Activated naive CD4-positive, alpha-beta T cell treated with anti-CD3 and anti-CD28 coated beads, Interleukin-2, amount 10 ng/mL, durations not matched to agents 7 days and 5 days (primary cell): ENCODE results near the gene CHCT1.
A peak's percentile ranks its signal among the peaks of the same experiment; 100 is the strongest.
"Not testable (repeated sequence)": the region's sequence is repeated elsewhere in the genome, so short reads cannot be mapped to it uniquely, and the experiment has no call there.

Experiments used
- CTCF ChIA-PET: fragments of 350-600 bp; sonication (Branson Sonifier 250); formaldehyde crosslinking; loops from one replicate; lab custom pipeline; 2021; ENCODE audit warnings: antibody characterized with exemption; lab: Charles Lee
- DNase-seq: peaks from one replicate; pipeline ENCODE4 v3.0.0-alpha.2; 2020
- H3K27ac Mint-ChIP-seq: one replicate; pipeline ENCODE4 v1.8.0; 2021; ENCODE audit warnings: mild to moderate bottlenecking, moderate library complexity, mixed read lengths
- H3K27me3 Mint-ChIP-seq: one replicate; pipeline ENCODE4 v1.8.0; 2021; ENCODE audit warnings: mild to moderate bottlenecking, mixed read lengths
- H3K36me3 Mint-ChIP-seq: one replicate; pipeline ENCODE4 v1.8.0; 2021; ENCODE audit warnings: mixed read lengths
- H3K4me1 Mint-ChIP-seq: one replicate; pipeline ENCODE4 v1.8.0; 2021; ENCODE audit warnings: mixed read lengths
- H3K4me3 Mint-ChIP-seq: one replicate; pipeline ENCODE4 v1.8.0; 2021; ENCODE audit warnings: mild to moderate bottlenecking, moderate library complexity, mixed read lengths
- H3K9me3 Mint-ChIP-seq: one replicate; pipeline ENCODE4 v1.8.0; 2021; ENCODE audit warnings: mixed read lengths

CHCT1 gene

DNA sequence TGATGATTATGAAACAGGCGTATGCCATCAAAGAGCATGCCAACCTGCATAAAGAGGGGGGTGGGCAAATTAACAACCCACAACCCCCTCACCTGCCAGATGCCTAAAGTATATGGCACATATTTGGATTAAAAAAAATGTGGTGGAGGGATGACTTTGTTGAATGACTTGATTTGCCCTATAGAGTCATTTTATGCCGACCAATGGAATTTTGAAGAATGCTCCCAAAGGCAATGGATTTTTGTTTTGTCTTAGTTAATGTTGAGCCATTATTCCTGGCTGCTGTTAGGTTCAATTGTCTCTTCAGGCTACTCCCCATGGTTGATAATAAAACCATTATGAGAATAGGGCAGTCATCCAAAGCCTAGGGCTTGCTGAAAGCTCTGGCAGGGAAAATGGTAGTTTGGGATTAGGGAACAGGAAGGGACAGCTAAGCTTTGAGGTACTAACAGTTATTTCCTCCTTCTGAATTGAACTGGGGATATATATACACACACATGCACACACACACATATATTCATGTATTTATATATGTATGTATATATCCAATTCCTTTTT is 5.8 kb upstream of the CHCT1 start:
- H3K27me3 Mint-ChIP-seq, result peaks cover 16% of the 10 kb centered on the region

DNA sequence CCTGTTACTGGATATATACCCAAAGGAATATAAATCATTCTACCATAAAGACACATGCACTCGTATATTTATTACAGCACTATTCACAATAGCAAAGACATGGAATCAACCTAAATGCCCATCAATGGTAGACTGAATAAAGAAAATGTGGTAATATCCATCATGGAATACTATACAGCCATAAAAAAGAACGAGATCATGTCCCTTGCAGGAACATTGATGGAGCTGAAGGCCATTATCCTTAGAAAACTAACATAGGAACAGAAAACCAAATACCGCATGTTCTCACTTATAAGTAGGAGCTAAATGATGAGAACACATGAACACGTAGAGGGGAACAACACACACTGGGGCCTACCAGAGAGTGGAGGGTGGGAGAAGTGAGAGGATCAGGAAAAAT is 3.3 kb upstream of the CHCT1 start:
- not testable (repeated sequence) for H3K4me3 Mint-ChIP-seq, H3K27ac Mint-ChIP-seq, H3K9me3 Mint-ChIP-seq, H3K36me3 Mint-ChIP-seq, H3K4me1 Mint-ChIP-seq, DNase-seq, H3K27me3 Mint-ChIP-seq
- CTCF ChIA-PET, result interaction anchor here (0.6 to 3.2 kb wide), 3 partner anchors 13 to 52 kb away, joined by 3 to 14 read pairs (median 5); no protein-coding TSS in a partner anchor

More for the DNA sequence above, 5.8 kb upstream of the CHCT1 start:
- DNase-seq, result no peak
- no peaks in the 10 kb centered on the region for H3K36me3 Mint-ChIP-seq
- CTCF ChIA-PET, result no interaction called here
- H3K9me3 Mint-ChIP-seq, result no peaks in the 10 kb centered on the region
- peaks cover 6% of the 10 kb centered on the region for H3K4me1 Mint-ChIP-seq
- H3K4me3 Mint-ChIP-seq, result no peak overlapping the region
- H3K27ac Mint-ChIP-seq, result no peak overlapping the region

GRCh38 chr17:60419875-60420274 is 2.4 kb upstream of the CHCT1 start:
- not testable (repeated sequence) for H3K27me3 Mint-ChIP-seq, H3K27ac Mint-ChIP-seq, H3K4me3 Mint-ChIP-seq, H3K36me3 Mint-ChIP-seq, DNase-seq, H3K9me3 Mint-ChIP-seq, H3K4me1 Mint-ChIP-seq
- CTCF ChIA-PET, result interaction anchor here (3.2 kb wide), 1 partner anchor 14 kb away, joined by 14 read pairs; no protein-coding TSS in a partner anchor

GRCh38 chr17:60421273-60422161 is 772 bp upstream of the CHCT1 start:
- peak; percentile 83 for DNase-seq
- H3K36me3 Mint-ChIP-seq, result no peaks in the 10 kb centered on the region
- H3K4me1 Mint-ChIP-seq, result peaks cover 8% of the 10 kb centered on the region
- peaks cover 14% of the 10 kb centered on the region for H3K27me3 Mint-ChIP-seq
- no peaks in the 10 kb centered on the region for H3K9me3 Mint-ChIP-seq
- H3K4me3 Mint-ChIP-seq, result peak overlapping the region; percentile 69
- CTCF ChIA-PET, result interaction anchor here (0.5 to 1.4 kb wide), 8 partner anchors 10 to 278 kb away, joined by 3 to 5 read pairs (median 4); no protein-coding TSS in a partner anchor
- H3K27ac Mint-ChIP-seq, result no peak overlapping the region

- Mint-ChIP-seq H3K4me1 (peaks cover 8% of the 10 kb centered on the region), H3K27ac (no peak overlapping the region), H3K9me3 (no peaks in the 10 kb centered on the region), H3K36me3 (no peaks in the 10 kb centered on the region), H3K4me3 (no peak overlapping the region), H3K27me3 (peaks cover 19% of the 10 kb centered on the region)
- DNase-seq, result no peak
- CTCF ChIA-PET, result no interaction called here
Measured at GRCh38 chr17:60423865-60424264, 1.6 kb downstream of the CHCT1 start.

- Mint-ChIP-seq H3K36me3 (no peaks in the 10 kb centered on the region), H3K9me3 (no peaks in the 10 kb centered on the region), H3K4me3 (no peak overlapping the region), H3K4me1 (peaks cover 8% of the 10 kb centered on the region), H3K27ac (no peak overlapping the region), H3K27me3 (peaks cover 29% of the 10 kb centered on the region)
- CTCF ChIA-PET, result no interaction called here
- no peak for DNase-seq
Measured at GRCh38 chr17:60425626-60426025, 3.3 kb downstream of the CHCT1 start.

DNA sequence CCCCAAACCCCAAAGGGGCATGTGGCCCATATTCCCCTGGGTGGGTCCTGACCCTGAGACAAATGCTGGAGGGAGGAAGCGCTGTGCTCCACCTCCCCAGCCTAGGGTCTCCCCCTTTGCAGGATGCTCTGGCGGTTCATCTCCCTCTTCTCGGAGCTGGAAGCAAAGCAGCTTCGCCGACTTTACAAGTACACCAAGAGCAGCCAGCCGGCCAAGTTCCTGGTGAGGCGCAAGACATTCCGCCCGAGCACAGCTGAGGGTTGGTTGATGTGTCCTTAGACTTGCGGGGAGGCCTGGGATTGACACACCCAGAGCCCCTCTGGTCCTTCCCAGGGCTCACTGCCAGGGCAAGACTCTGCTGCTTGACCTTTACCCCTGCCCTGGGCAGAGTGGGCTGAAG is 4.3 kb downstream of the CHCT1 start:
- no peak overlapping the region for H3K27ac Mint-ChIP-seq
- CTCF ChIA-PET, result no interaction called here
- peaks cover 2% of the 10 kb centered on the region for H3K4me1 Mint-ChIP-seq
- H3K9me3 Mint-ChIP-seq, result no peaks in the 10 kb centered on the region
- no peaks in the 10 kb centered on the region for H3K36me3 Mint-ChIP-seq
- no peak overlapping the region for H3K4me3 Mint-ChIP-seq
- no peak for DNase-seq
- H3K27me3 Mint-ChIP-seq, result peaks cover 31% of the 10 kb centered on the region

GRCh38 chr17:60428491-60428890 is 6.2 kb downstream of the CHCT1 start:
- H3K4me3 Mint-ChIP-seq, H3K9me3 Mint-ChIP-seq, DNase-seq, H3K27ac Mint-ChIP-seq, H3K36me3 Mint-ChIP-seq, H3K4me1 Mint-ChIP-seq: not testable (repeated sequence)
- H3K27me3 Mint-ChIP-seq, result peaks cover 36% of the 10 kb centered on the region
- CTCF ChIA-PET, result interaction anchor here (0.7 to 1.0 kb wide), 2 partner anchors 209 to 288 kb away, joined by 3 read pairs; no protein-coding TSS in a partner anchor

DNA sequence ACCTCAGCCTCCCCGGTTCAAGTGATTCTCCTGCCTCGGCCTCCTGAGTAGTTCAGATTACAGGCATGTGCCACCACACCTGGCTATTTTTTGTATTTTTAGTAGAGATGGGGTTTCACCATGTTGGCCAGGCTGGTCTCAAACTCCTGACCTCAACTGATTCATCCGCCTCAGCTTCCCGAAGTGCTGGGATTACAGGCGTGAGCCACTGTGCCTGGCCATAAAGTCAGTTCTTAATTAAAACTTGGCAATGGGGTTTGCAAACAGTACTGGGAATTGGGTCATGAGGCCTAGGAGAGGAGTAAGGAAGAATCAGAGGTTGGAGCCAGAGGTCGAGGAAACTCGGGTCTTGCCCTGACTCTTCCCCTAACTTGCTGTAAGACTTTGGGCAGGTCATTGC is 8.3 kb downstream of the CHCT1 start:
- DNase-seq, H3K36me3 Mint-ChIP-seq, H3K9me3 Mint-ChIP-seq, CTCF ChIA-PET, H3K4me1 Mint-ChIP-seq, H3K27ac Mint-ChIP-seq, H3K4me3 Mint-ChIP-seq: not testable (repeated sequence)
- peaks cover 49% of the 10 kb centered on the region for H3K27me3 Mint-ChIP-seq

DNA sequence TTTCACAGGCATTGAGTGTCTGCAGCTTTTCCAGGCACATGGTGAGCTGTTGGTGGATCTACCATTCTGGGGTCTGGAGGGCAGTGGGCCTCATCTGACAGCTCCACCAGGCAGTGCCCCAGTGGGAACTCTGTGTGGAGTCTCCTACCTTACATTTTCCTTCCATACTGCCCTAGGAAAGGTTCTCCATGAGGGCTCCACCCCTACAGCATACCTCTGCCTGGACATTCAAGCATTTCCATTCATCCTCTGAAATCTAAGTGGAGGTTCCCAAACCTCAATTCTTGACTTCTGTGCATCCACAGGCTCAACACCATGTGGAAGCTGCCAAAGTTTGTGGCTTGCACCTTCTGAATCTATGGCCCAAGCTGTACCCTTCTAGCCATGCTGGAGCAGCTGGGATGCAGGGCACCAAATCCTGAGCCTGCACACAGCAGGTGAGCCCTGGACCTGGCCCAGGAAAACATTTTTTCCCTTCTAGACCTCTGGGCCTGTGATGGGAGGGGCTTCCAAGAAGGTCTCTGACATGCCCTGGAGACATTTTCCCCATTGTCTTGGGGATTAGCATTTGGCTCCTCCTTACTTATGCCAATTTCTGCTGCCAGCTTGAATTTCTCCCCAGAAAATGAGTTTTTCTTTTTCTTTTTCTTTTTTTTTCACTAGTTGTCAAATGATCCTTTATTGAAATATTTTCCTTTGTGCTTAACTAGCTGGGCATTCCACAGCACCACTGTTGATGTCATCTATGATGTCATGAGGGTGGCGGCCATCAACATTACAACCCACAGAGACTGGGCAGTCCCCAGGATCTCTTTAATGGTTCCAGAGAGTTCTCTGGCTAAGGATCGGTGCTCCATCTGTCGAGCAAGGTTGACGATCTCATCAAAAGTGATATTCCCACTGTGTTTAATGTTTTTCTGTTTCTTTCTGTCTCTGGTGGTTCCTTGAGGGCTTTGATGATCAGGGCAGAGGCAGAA is 11.0 kb downstream of the CHCT1 start:
- not testable (repeated sequence) for DNase-seq, H3K4me1 Mint-ChIP-seq, H3K27ac Mint-ChIP-seq, H3K36me3 Mint-ChIP-seq, H3K4me3 Mint-ChIP-seq, H3K9me3 Mint-ChIP-seq
- peaks cover 45% of the 10 kb centered on the region for H3K27me3 Mint-ChIP-seq
- CTCF ChIA-PET, result interaction anchor here (1.6 kb wide), 1 partner anchor 205 kb away, joined by 3 read pairs; no protein-coding TSS in a partner anchor

GRCh38 chr17:60435244-60436167 is 13.2 kb downstream of the CHCT1 start:
- Mint-ChIP-seq H3K9me3 (no peaks in the 10 kb centered on the region), H3K36me3 (no peaks in the 10 kb centered on the region), H3K4me1 (no peaks in the 10 kb centered on the region), H3K4me3 (no peak overlapping the region), H3K27me3 (peaks cover 36% of the 10 kb centered on the region), H3K27ac (no peak overlapping the region)
- peak; percentile 71 for DNase-seq
- CTCF ChIA-PET, result interaction anchor here (0.8 to 1.0 kb wide), 2 partner anchors 9 to 399 kb away, joined by 3 read pairs; no protein-coding TSS in a partner anchor

DNA sequence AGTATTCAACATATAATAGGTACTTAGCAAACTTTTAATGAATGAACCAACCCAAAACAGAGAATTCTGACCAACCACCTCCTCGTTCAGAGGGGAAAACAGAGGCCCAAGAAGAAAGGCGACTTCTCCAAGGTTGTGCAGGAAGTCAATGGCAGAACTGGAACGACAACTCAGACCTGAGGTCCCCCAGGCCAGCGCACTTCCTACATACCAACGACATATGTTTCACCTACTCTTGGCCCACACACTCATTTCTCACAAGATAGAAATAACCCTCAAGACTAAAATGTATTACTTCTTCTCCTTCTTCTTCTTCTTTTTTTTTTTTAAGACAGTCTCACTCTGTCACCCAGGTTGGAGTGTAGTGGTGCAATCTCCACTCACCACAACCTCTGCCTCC is 14.4 kb downstream of the CHCT1 start:
- H3K4me1 Mint-ChIP-seq, result no peaks in the 10 kb centered on the region
- H3K4me3 Mint-ChIP-seq, result no peak overlapping the region
- CTCF ChIA-PET, result interaction anchor here (0.8 to 1.0 kb wide), 2 partner anchors 8 to 400 kb away, joined by 3 read pairs; no protein-coding TSS in a partner anchor
- no peaks in the 10 kb centered on the region for H3K9me3 Mint-ChIP-seq
- DNase-seq, result no peak
- H3K36me3 Mint-ChIP-seq, result no peaks in the 10 kb centered on the region
- H3K27ac Mint-ChIP-seq, result no peak overlapping the region
- H3K27me3 Mint-ChIP-seq, result peaks cover 32% of the 10 kb centered on the region

DNA sequence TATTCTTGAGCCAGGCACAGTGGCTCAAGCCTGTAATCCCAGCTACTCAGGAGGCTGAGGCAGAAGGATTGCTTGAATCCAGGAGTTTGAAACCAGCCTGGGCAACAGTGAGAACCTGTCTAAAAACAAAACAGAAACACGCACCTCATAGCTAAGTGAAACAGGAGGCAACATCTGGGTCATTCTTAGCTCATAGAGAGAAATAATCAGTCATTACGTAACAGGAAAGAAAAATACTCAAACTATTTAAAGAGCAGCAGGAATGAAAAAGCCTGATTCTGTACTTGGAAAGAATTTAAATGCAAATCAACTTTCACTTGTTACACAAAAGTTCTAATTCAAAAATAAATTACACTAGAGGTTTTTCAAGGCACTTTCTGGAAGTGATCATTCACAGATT is 17.2 kb downstream of the CHCT1 start:
- H3K9me3 Mint-ChIP-seq, result no peaks in the 10 kb centered on the region
- CTCF ChIA-PET, result interaction anchor here (1.8 kb wide), 1 partner anchor 209 kb away, joined by 7 read pairs; no protein-coding TSS in a partner anchor
- H3K4me1 Mint-ChIP-seq, result no peaks in the 10 kb centered on the region
- peaks cover 16% of the 10 kb centered on the region for H3K27me3 Mint-ChIP-seq
- no peak for DNase-seq
- H3K36me3 Mint-ChIP-seq, result no peaks in the 10 kb centered on the region
- H3K4me3 Mint-ChIP-seq, result no peak overlapping the region
- no peak overlapping the region for H3K27ac Mint-ChIP-seq
